H1 (cell line): ENCODE measurements around the gene PHF14. TPM values are rescaled to one million over a fixed set of nuclear protein-coding genes. Genes with fewer than 3 reads are reported as not detected.

Experiments used
- CTCF ChIA-PET: fragments of 300-600 bp; sonication (Branson Sonifier 250); formaldehyde crosslinking; loops from one replicate; lab custom pipeline; 2021; ENCODE audit not compliant: partially characterized antibody; lab: Charles Lee
- POLR2A ChIA-PET: fragments of 300-600 bp; sonication (Branson Sonifier 250); formaldehyde crosslinking; loops from one replicate; lab custom pipeline; 2021; ENCODE audit warnings: inconsistent platforms; ENCODE audit not compliant: partially characterized antibody; lab: Charles Lee
- DNase-seq, 2 experiments: peaks; one replicate each; pipeline versions ENCODE4 v3.0.0 to v3.0.0-alpha.2; 2010 to 2022; ENCODE audit warnings: low spot score in 2 of 2, low read depth in 1 of 2, mixed read lengths in 1 of 2
- FAIRE-seq: peaks from 2 replicates; lab custom pipeline; 2011; peaks lifted over from hg19 to GRCh38; lab: Jason Lieb, UNC
- H2AFZ ChIP-seq: 2 replicates; pipeline ENCODE4 v1.8.1; 2012; ENCODE audit warnings: low read length, inconsistent platforms
- H2AK5ac ChIP-seq: 2 replicates; pipeline ENCODE4 v1.6.1; 2013; ENCODE audit warnings: low read depth, low read length
- H2BK120ac ChIP-seq: replicated peaks from 2 replicates; pipeline ENCODE3; 2013; ENCODE audit warnings: low read depth, low read length, inconsistent platforms
- H2BK12ac ChIP-seq: 2 replicates; pipeline ENCODE4 v1.6.1; 2013; ENCODE audit warnings: low read depth, low read length
- H2BK15ac ChIP-seq: 2 replicates; pipeline ENCODE4 v1.6.1; 2013; ENCODE audit warnings: low read length
- H2BK20ac ChIP-seq: 2 replicates; pipeline ENCODE4 v1.6.1; 2013; ENCODE audit warnings: low read length
- H2BK5ac ChIP-seq: 2 replicates; pipeline ENCODE4 v1.6.1; 2013; ENCODE audit warnings: low read depth, low read length
- H3K14ac ChIP-seq: 2 replicates; pipeline ENCODE4 v1.6.1; 2013; ENCODE audit warnings: inconsistent platforms; ENCODE audit not compliant: insufficient read length
- H3K18ac ChIP-seq: 2 replicates; pipeline ENCODE4 v1.6.1; 2013; ENCODE audit warnings: low read length; ENCODE audit errors: extremely low read depth
- H3K23ac ChIP-seq: 2 replicates; pipeline ENCODE4 v1.6.1; 2013; ENCODE audit warnings: inconsistent platforms; ENCODE audit not compliant: insufficient read length
- H3K23me2 ChIP-seq: 2 replicates; pipeline ENCODE4 v1.6.1; 2013; ENCODE audit warnings: low read depth, low read length
- H3K27ac ChIP-seq: 2 replicates; pipeline ENCODE4 v1.6.1; 2011; ENCODE audit warnings: low read depth, low read length, inconsistent platforms
- H3K27me3 ChIP-seq, 4 experiments: replicated peaks in 1 of 4; 1 replicate in 1 of 4; 2 replicates in 3 of 4; pipeline versions ENCODE4 v1.6.1 to v1.8.1; 2011 to 2013; ENCODE audit warnings: low read length in 3 of 4, mild to moderate bottlenecking in 3 of 4, inconsistent platforms in 2 of 4, mixed read lengths in 2 of 4, moderate library complexity in 1 of 4; ENCODE audit not compliant: control insufficient read depth in 3 of 4, insufficient read depth in 3 of 4; ENCODE audit errors: extremely low read depth in 1 of 4
- H3K36me3 ChIP-seq, 4 experiments: 2 replicates each; pipeline versions ENCODE4 v1.6.1 to v1.8.1; 2011 to 2013; ENCODE audit warnings: mild to moderate bottlenecking in 4 of 4, low read length in 3 of 4, moderate library complexity in 2 of 4, control low read depth in 1 of 4, inconsistent platforms in 1 of 4; ENCODE audit not compliant: insufficient read depth in 4 of 4, control insufficient read depth in 2 of 4
- H3K4ac ChIP-seq: replicated peaks from 2 replicates; pipeline ENCODE3; 2013; ENCODE audit warnings: low read length, low read depth, mixed read lengths, inconsistent platforms; ENCODE audit not compliant: insufficient read length
- H3K4me1 ChIP-seq, 4 experiments: replicated peaks in 1 of 4; 1 replicate in 1 of 4; 2 replicates in 3 of 4; pipeline versions ENCODE4 v1.6.1 to v1.8.1; 2011 to 2013; ENCODE audit warnings: low read length in 3 of 4, inconsistent platforms in 2 of 4, mixed read lengths in 1 of 4; ENCODE audit not compliant: insufficient read depth in 4 of 4, control insufficient read depth in 3 of 4
- H3K4me2 ChIP-seq, 2 experiments: 2 replicates each; pipeline versions ENCODE4 v1.6.1 to v1.8.1; 2011 to 2013; ENCODE audit warnings: low read depth in 2 of 2, low read length in 2 of 2, control low read depth in 1 of 2, inconsistent platforms in 1 of 2, mild to moderate bottlenecking in 1 of 2; ENCODE audit not compliant: insufficient read depth in 1 of 2
- H3K4me3 ChIP-seq, 4 experiments: fragments of 200-600, 300-600 bp in 1 of 4; sonication (generic), shearing (Covaris generic), sonication (Bioruptor Twin) in 1 of 4; 2 replicates each; pipeline versions ENCODE4 v1.5.1 to v1.8.1; 2011 to 2016; ENCODE audit warnings: low read length in 4 of 4, low read depth in 3 of 4, control low read depth in 2 of 4, inconsistent platforms in 2 of 4, mild to moderate bottlenecking in 2 of 4, mixed read lengths in 1 of 4, moderate library complexity in 1 of 4; ENCODE audit not compliant: insufficient read depth in 2 of 4; ENCODE audit errors: extremely low read depth in 1 of 4
- H3K56ac ChIP-seq: replicated peaks from 2 replicates; pipeline ENCODE3; 2013; ENCODE audit warnings: low read depth, mild to moderate bottlenecking, mixed read lengths, low read length, inconsistent platforms; ENCODE audit not compliant: insufficient read length
- H3K79me1 ChIP-seq: 2 replicates; pipeline ENCODE4 v1.6.1; 2013; ENCODE audit warnings: low read depth, low read length, control low read depth
- H3K79me2 ChIP-seq, 2 experiments: 2 replicates each; pipeline versions ENCODE4 v1.6.1 to v1.8.1; 2012 to 2013; ENCODE audit warnings: low read length in 2 of 2, mild to moderate bottlenecking in 2 of 2, inconsistent platforms in 1 of 2; ENCODE audit not compliant: insufficient read depth in 2 of 2, control insufficient read depth in 1 of 2
- H3K9ac ChIP-seq, 4 experiments: replicated peaks in 1 of 4; 1 replicate in 1 of 4; 2 replicates in 3 of 4; pipeline versions ENCODE4 v1.6.1 to v1.8.1; 2011 to 2013; ENCODE audit warnings: low read depth in 3 of 4, low read length in 3 of 4, control low read depth in 2 of 4, mild to moderate bottlenecking in 2 of 4, moderate library complexity in 2 of 4, inconsistent platforms in 1 of 4; ENCODE audit errors: extremely low read depth in 1 of 4
- H3K9me3 ChIP-seq, 2 experiments: 2 replicates each; pipeline versions ENCODE4 v1.6.1 to v1.8.1; 2012 to 2013; ENCODE audit warnings: mild to moderate bottlenecking in 2 of 2, moderate library complexity in 2 of 2, control low read depth in 1 of 2, inconsistent platforms in 1 of 2, low read depth in 1 of 2, low read length in 1 of 2, mixed read lengths in 1 of 2; ENCODE audit not compliant: insufficient read depth in 2 of 2
- H4K20me1 ChIP-seq, 2 experiments: replicated peaks in 1 of 2; 2 replicates each; pipeline versions ENCODE3 to v1.8.1; 2011 to 2013; ENCODE audit warnings: inconsistent platforms in 2 of 2, low read length in 2 of 2, mild to moderate bottlenecking in 1 of 2; ENCODE audit not compliant: insufficient read depth in 2 of 2, control insufficient read depth in 1 of 2
- H4K5ac ChIP-seq: 2 replicates; pipeline ENCODE4 v1.6.1; 2013; ENCODE audit warnings: low read length, low read depth, mixed read lengths, inconsistent platforms; ENCODE audit not compliant: insufficient read length
- H4K8ac ChIP-seq: 2 replicates; pipeline ENCODE4 v1.8.0; 2013; ENCODE audit warnings: mild to moderate bottlenecking, moderate library complexity, low read length, inconsistent platforms; ENCODE audit not compliant: insufficient read depth; ENCODE audit errors: extremely low read depth
- H4K91ac ChIP-seq: replicated peaks from 2 replicates; pipeline ENCODE3; 2013; ENCODE audit warnings: low read length, mixed read lengths, inconsistent platforms; ENCODE audit not compliant: insufficient read length
- CREB1 ChIP-seq: IDR thresholded peaks from 2 replicates; pipeline ENCODE4 v1.6.1; 2012; ENCODE audit warnings: inconsistent platforms
- GTF2F1 ChIP-seq: IDR thresholded peaks from 2 replicates; pipeline ENCODE4 v1.6.1; 2012; ENCODE audit warnings: low read depth, low read length, improper control_type of control experiment, borderline replicate concordance
- KDM1A ChIP-seq: fragments of 200-600, 300-600 bp; sonication (generic); IDR thresholded peaks from 2 replicates; pipeline ENCODE4 v1.7.1; 2016; ENCODE audit warnings: mild to moderate bottlenecking, low read length, borderline replicate concordance
- WGBS, 2 experiments: shearing (Covaris generic) in 1 of 2; methylation state at CpG; one replicate each; pipeline versions ENCODE4 v1.1.6 to v1.1.7; 2013 to 2015; ENCODE audit warnings: low lambda C conversion rate in 2 of 2, mixed read lengths in 2 of 2, inconsistent platforms in 1 of 2, low coverage in 1 of 2, missing lambda C conversion rate in 1 of 2; ENCODE audit not compliant: insufficient replicate concordance in 2 of 2, insufficient coverage in 1 of 2, insufficient read length in 1 of 2; ENCODE audit errors: extremely low coverage in 1 of 2, missing lambda C conversion rate in 1 of 2; 5-methylcytosine and 5-hydroxymethylcytosine counted together
- polyA plus RNA-seq, 7 experiments: library from polyadenylated mRNA; depleted of rRNA in 3 of 7; stranded (reverse) in 5 of 7; unstranded in 2 of 7; fragments of >200 nt in 5 of 7; fragments of 200-250 nt in 2 of 7; gene quantifications; 1 replicate in 5 of 7; 2 replicates in 1 of 7; 4 replicates in 1 of 7; pipeline versions ENCODE4 v1.2.1 to v1.2.3, GENCODE V29; 2011 to 2013; ENCODE audit warnings: missing spikeins in 2 of 7, mixed read lengths in 2 of 7
- total RNA-seq: library from RNA; stranded (reverse); fragmentation: NEBNext Ultra II Directional; extraction: Animal tissue kit (Norgen Biotek cat#: 25700); gene quantifications from 2 replicates; pipeline ENCODE4 v1.2.1, GENCODE V29; 2021

The PHF14 gene
- total and polyA plus RNA-seq, 2 of the 8 experiments (the other 6 are each of a cell fraction or from before 2014, with no cell fraction given), result 17.9 to 70.6 TPM

- no peak overlapping the region for H2BK120ac ChIP-seq
- ChIA-PET CTCF (interaction anchor here (0.6 to 1.5 kb wide), 2 partner anchors 11 to 252 kb away, joined by 3 read pairs; no protein-coding TSS in a partner anchor), POLR2A (interaction anchor here (1.0 to 1.8 kb wide), 4 partner anchors 10 to 69 kb away, joined by 3 to 5 read pairs (median 4); partner anchors contain the start of gene PHF14)
- H3K4me1 ChIP-seq, result no peaks in the 10 kb centered on the region
- no peak overlapping the region for H3K56ac ChIP-seq
- no peak overlapping the region for H4K5ac ChIP-seq
- H4K20me1 ChIP-seq, result no peaks in the 10 kb centered on the region
- H2BK5ac ChIP-seq, result no peak overlapping the region
- TF ChIP-seq GTF2F1 (no peak), KDM1A (no peak), CREB1 (no peak)
- H3K79me1 ChIP-seq, result peaks cover 2% of the 10 kb centered on the region; the same call in 1 of the 2 replicates
- 79% methylated on average over 1 of the region's 1 CpG; no CpG with 5 or more reads in 1 of the 2 experiments for WGBS, 2 experiments
- FAIRE-seq (no peak), DNase-seq (no peak)
- H3K36me3 ChIP-seq, result peaks cover 0 to 14% (median 1%) of the 10 kb centered on the region in 4 experiments; a peak in 1 of 8 replicates
- no peak overlapping the region for H3K23ac ChIP-seq
- H3K9ac ChIP-seq, result no peak overlapping the region
- peaks cover 0 to 75% of the 10 kb centered on the region in 2 experiments; a peak in 3 of 4 replicates for H3K79me2 ChIP-seq
- H4K8ac ChIP-seq, result no peak overlapping the region
- no peak overlapping the region for H3K27ac ChIP-seq
- no peak overlapping the region for H2BK12ac ChIP-seq
- no peak overlapping the region for H2AK5ac ChIP-seq
- no peak overlapping the region for H2AFZ ChIP-seq
- no peak overlapping the region for H3K4me2 ChIP-seq
- H2BK15ac ChIP-seq, result no peak overlapping the region
- no peak overlapping the region for H3K18ac ChIP-seq
- H4K91ac ChIP-seq, result no peak overlapping the region
- no peaks in the 10 kb centered on the region for H3K27me3 ChIP-seq
- no peak overlapping the region for H3K14ac ChIP-seq
- no peaks in the 10 kb centered on the region for H3K9me3 ChIP-seq
- no peak overlapping the region for H3K4me3 ChIP-seq
- H2BK20ac ChIP-seq, result no peak overlapping the region
- H3K23me2 ChIP-seq, result no peaks in the 10 kb centered on the region
- H3K4ac ChIP-seq, result no peak overlapping the region
Measured at GRCh38 chr7:11009631-11010030, 36.0 kb downstream of the PHF14 start.
